IMR-90 (cell line): Measurements from ENCODE around the gene COPS7B. TPM values are rescaled to one million over a fixed set of nuclear protein-coding genes. Genes with fewer than 3 reads are reported as not detected.

Experiments used
- ATAC-seq: fragments of 200-7000 bp; cut with Tn5 transposase; 2 replicates; pipeline ENCODE4 v1.9.1; 2020; ENCODE audit warnings: low read depth, mild to moderate bottlenecking, moderate library complexity
- BruUV-seq: library from RNA; stranded (reverse); fragments of 400-500 nt; replicated peaks from 2 replicates; lab custom pipeline; 2021; lab: Mats Ljungman, UMichigan
- CTCF ChIA-PET: fragments of 300-600 bp; formaldehyde crosslinking; extraction: SDS; loops from one replicate; lab custom pipeline; 2021; ENCODE audit warnings: antibody characterized with exemption; lab: Yijun Ruan, JAX
- POLR2A ChIA-PET: fragments of 300-600 bp; sonication (Branson Sonifier 250); formaldehyde crosslinking; loops from one replicate; lab custom pipeline; 2022; ENCODE audit warnings: antibody characterized with exemption; ENCODE audit not compliant: unreplicated experiment; lab: Charles Lee
- DNase-seq: peaks from one replicate; pipeline ENCODE4 v3.0.0; 2013
- H2AFZ ChIP-seq: replicated peaks from 2 replicates; pipeline ENCODE3; 2013; ENCODE audit warnings: low read length, mild to moderate bottlenecking; ENCODE audit not compliant: poor library complexity
- H2AK5ac ChIP-seq: 2 replicates; pipeline ENCODE4 v1.6.1; 2013; ENCODE audit warnings: low read depth, low read length, inconsistent platforms
- H2AK9ac ChIP-seq: replicated peaks from 2 replicates; pipeline ENCODE3; 2013; ENCODE audit warnings: mild to moderate bottlenecking, low read depth, low read length, moderate library complexity; ENCODE audit not compliant: poor library complexity
- H2BK120ac ChIP-seq: 2 replicates; pipeline ENCODE4 v1.6.1; 2013; ENCODE audit warnings: low read depth, low read length, inconsistent platforms
- H2BK15ac ChIP-seq: 3 replicates; pipeline ENCODE4 v1.6.1; 2013; ENCODE audit warnings: low read depth, low read length, inconsistent platforms
- H2BK20ac ChIP-seq: 2 replicates; pipeline ENCODE4 v1.6.1; 2013; ENCODE audit warnings: low read depth, mild to moderate bottlenecking, inconsistent platforms, low read length, moderate library complexity
- H2BK5ac ChIP-seq: 2 replicates; pipeline ENCODE4 v1.6.1; 2013; ENCODE audit warnings: mild to moderate bottlenecking, low read depth, low read length, inconsistent platforms; ENCODE audit not compliant: poor library complexity, severe bottlenecking
- H3K14ac ChIP-seq: replicated peaks from 2 replicates; pipeline ENCODE4 v1.6.1; 2013; ENCODE audit warnings: low read depth, low read length, inconsistent platforms
- H3K18ac ChIP-seq: 2 replicates; pipeline ENCODE4 v1.6.1; 2013; ENCODE audit warnings: low read depth, low read length, control low read depth
- H3K23ac ChIP-seq: 2 replicates; pipeline ENCODE4 v1.6.1; 2013; ENCODE audit warnings: low read depth, low read length, inconsistent platforms
- H3K27ac ChIP-seq: 2 replicates; pipeline ENCODE4 v1.5.1; 2013; ENCODE audit warnings: mild to moderate bottlenecking, control low read depth, low read length; ENCODE audit not compliant: insufficient read depth
- H3K27me3 ChIP-seq: 2 replicates; pipeline ENCODE4 v1.6.1; 2013; ENCODE audit warnings: low read length; ENCODE audit not compliant: control insufficient read depth, insufficient read depth
- H3K36me3 ChIP-seq: 2 replicates; pipeline ENCODE4 v1.6.1; 2013; ENCODE audit warnings: low read length, mixed read lengths; ENCODE audit not compliant: control insufficient read depth, insufficient read depth
- H3K4ac ChIP-seq: 2 replicates; pipeline ENCODE4 v1.6.1; 2013; ENCODE audit warnings: low read depth, low read length, inconsistent platforms
- H3K4me1 ChIP-seq: 2 replicates; pipeline ENCODE4 v1.6.1; 2013; ENCODE audit warnings: low read length, mixed read lengths; ENCODE audit not compliant: control insufficient read depth, insufficient read depth
- H3K4me2 ChIP-seq: 2 replicates; pipeline ENCODE4 v1.6.1; 2013; ENCODE audit warnings: low read depth, mild to moderate bottlenecking, control low read depth, low read length, moderate library complexity
- H3K4me3 ChIP-seq: 2 replicates; pipeline ENCODE4 v1.5.1; 2013; ENCODE audit warnings: low read depth, mild to moderate bottlenecking, control low read depth, low read length, moderate library complexity; ENCODE audit not compliant: insufficient read depth
- H3K56ac ChIP-seq: 2 replicates; pipeline ENCODE4 v1.6.1; 2013; ENCODE audit warnings: low read length, inconsistent platforms; ENCODE audit not compliant: insufficient read depth; ENCODE audit errors: extremely low read depth
- H3K79me1 ChIP-seq, 2 experiments: 2 replicates each; pipeline ENCODE4 v1.6.1; 2013; ENCODE audit warnings: low read length in 2 of 2, inconsistent platforms in 1 of 2, low read depth in 1 of 2
- H3K9ac ChIP-seq: 2 replicates; pipeline ENCODE4 v1.6.1; 2013; ENCODE audit warnings: low read depth, low read length, control low read depth
- H3K9me1 ChIP-seq: 2 replicates; pipeline ENCODE4 v1.6.1; 2013; ENCODE audit warnings: low read length, inconsistent platforms; ENCODE audit not compliant: insufficient read depth
- H3K9me3 ChIP-seq: 2 replicates; pipeline ENCODE4 v1.6.1; 2013; ENCODE audit warnings: low read length; ENCODE audit not compliant: control insufficient read depth, insufficient read depth
- H4K20me1 ChIP-seq: 2 replicates; pipeline ENCODE4 v1.6.1; 2013; ENCODE audit warnings: low read length, inconsistent platforms; ENCODE audit not compliant: insufficient read depth
- H4K5ac ChIP-seq: 2 replicates; pipeline ENCODE4 v1.6.1; 2013; ENCODE audit warnings: mild to moderate bottlenecking, low read depth, low read length, control low read depth
- H4K8ac ChIP-seq, 2 experiments: 2 replicates each; pipeline ENCODE4 v1.6.1; 2013; ENCODE audit warnings: low read depth in 2 of 2, low read length in 2 of 2, control low read depth in 1 of 2, inconsistent platforms in 1 of 2
- H4K91ac ChIP-seq: 2 replicates; pipeline ENCODE4 v1.6.1; 2013; ENCODE audit warnings: low read depth, low read length, inconsistent platforms; ENCODE audit not compliant: insufficient read depth
- BHLHE40 ChIP-seq: fragments of 150-350 bp; IDR thresholded peaks from 2 replicates; pipeline ENCODE4 v1.6.1; 2016; ENCODE audit warnings: mild to moderate bottlenecking, low read depth, low read length
- FOS ChIP-seq: fragments of 150-350 bp; IDR thresholded peaks from 2 replicates; pipeline ENCODE4 v1.6.1; 2016; ENCODE audit warnings: low read depth, low read length
- MAFK ChIP-seq: IDR thresholded peaks from 2 replicates; pipeline ENCODE4 v1.6.1; 2012; ENCODE audit warnings: low read depth, low read length, improper control_type of control experiment
- RAD21 ChIP-seq: IDR thresholded peaks from 2 replicates; pipeline ENCODE4 v1.6.1; 2012; ENCODE audit warnings: low read length, improper control_type of control experiment
- RCOR1 ChIP-seq: IDR thresholded peaks from 2 replicates; pipeline ENCODE4 v1.6.1; 2012; ENCODE audit warnings: mild to moderate bottlenecking, low read length, improper control_type of control experiment; ENCODE audit not compliant: insufficient replicate concordance
- SMC3 ChIP-seq: fragments of 150-350 bp; IDR thresholded peaks from 2 replicates; pipeline ENCODE4 v1.6.1; 2016; ENCODE audit warnings: low read depth, mild to moderate bottlenecking, antibody characterized with exemption, low read length, moderate library complexity
- USF2 ChIP-seq: fragments of 150-350 bp; IDR thresholded peaks from 2 replicates; pipeline ENCODE4 v1.6.1; 2017; ENCODE audit warnings: mild to moderate bottlenecking, antibody characterized with exemption, low read length, low read depth
- WGBS, 2 experiments: methylation state at CpG; one replicate each; pipeline versions ENCODE4 v1.1.5 to v1.1.7; 2013; ENCODE audit warnings: missing lambda C conversion rate in 2 of 2; ENCODE audit not compliant: insufficient read length in 1 of 2; ENCODE audit errors: extremely low coverage in 2 of 2; 5-methylcytosine and 5-hydroxymethylcytosine counted together
- dilution Hi-C: fragments of 300-500 bp; cut with HindIII; formaldehyde crosslinking; loops from one replicate; pipeline ENCODE4 v1.14.3; 2018; ENCODE audit warnings: low sequenced_read_pairs; ENCODE audit not compliant: unreplicated experiment
- in situ Hi-C: fragments of 300-500 bp; cut with MboI; formaldehyde crosslinking; loops from 3 replicates; pipeline ENCODE4 v1.14.3; 2019; ENCODE audit warnings: low sequenced_read_pairs, inconsistent platforms, mixed read lengths
- intact Hi-C: fragments of 100-400 bp; cut with micrococcal nuclease; formaldehyde crosslinking; loops from 2 replicates; pipeline ENCODE4 v1.10.0; 2022
- polyA plus RNA-seq, 3 experiments: library from polyadenylated mRNA; depleted of rRNA; stranded (reverse); fragments of >200 nt; gene quantifications; 2 replicates each; pipeline ENCODE4 v1.2.3, GENCODE V29; 2012; ENCODE audit warnings: low replicate concordance in 1 of 3
- total RNA-seq: library from RNA; depleted of rRNA; stranded (reverse); fragments of >200 nt; gene quantifications from 2 replicates; pipeline ENCODE4 v1.2.3, GENCODE V29; 2012

COPS7B gene
- total and polyA plus RNA-seq, 2 of the 4 experiments (the other 2 are of a cell fraction), result 23.1 to 54.1 TPM

- Histone ChIP-seq H3K36me3 (peaks cover 4% of the 10 kb centered on the region; the same call in 1 of the 2 replicates), H2BK15ac (no peak overlapping the region), H2AK5ac (no peak overlapping the region), H3K79me1 (0 out of 4 replicates have a peak, but pooled peaks cover 0 to under 1% of the 10 kb centered on the region in 2 experiments), H4K91ac (no peak overlapping the region), H3K4me3 (no peak overlapping the region), H3K4ac (no peak overlapping the region), H2BK20ac (no peak overlapping the region), H3K18ac (no peak overlapping the region), H3K27ac (no peak overlapping the region), H3K4me1 (no peaks in the 10 kb centered on the region), H4K8ac (no peak overlapping the region), H2BK120ac (no peak overlapping the region), H3K9me3 (peaks cover 3% of the 10 kb centered on the region; the same call in 1 of the 2 replicates), H3K56ac (no peak overlapping the region), H2AK9ac (no peak overlapping the region), H3K4me2 (no peak overlapping the region), H2AFZ (no peak overlapping the region), H4K5ac (no peak overlapping the region), H3K9ac (no peak overlapping the region), H3K9me1 (peaks cover 5% of the 10 kb centered on the region; the same call in 1 of the 2 replicates), H2BK5ac (no peak overlapping the region), H3K23ac (no peak overlapping the region), H3K27me3 (peaks cover 3% of the 10 kb centered on the region), H3K14ac (no peak overlapping the region), H4K20me1 (no peaks in the 10 kb centered on the region)
- ATAC-seq (no peak), DNase-seq (no peak)
- CTCF ChIA-PET, result interaction anchor here (0.5 to 0.6 kb wide), 2 partner anchors 11 to 575 kb away, joined by 3 read pairs; no protein-coding TSS in a partner anchor
- in situ Hi-C loops (loop anchor here (10.0 kb wide), 1 partner anchor 48 kb away; no protein-coding TSS in a partner anchor), intact Hi-C loops (no loop called here), dilution Hi-C loops (no loop called here)
- TF ChIP-seq USF2, result no peak
- TF ChIP-seq MAFK, result no peak
- TF ChIP-seq SMC3, result no peak
- no peak for TF ChIP-seq FOS
- no peak for TF ChIP-seq RCOR1
- TF ChIP-seq BHLHE40, result no peak
- TF ChIP-seq RAD21, result no peak
- 100% methylated on average over 1 of the region's 8 CpGs; no CpG with 5 or more reads in 1 of the 2 experiments for WGBS, 2 experiments
- no TSS peak for BruUV-seq
- POLR2A ChIA-PET, result no interaction called here
These were observed 30.2 kb downstream of the COPS7B start for GRCh38 chr2:231816327-231817026.
